ENCODE results near the gene NR6A1.

NR6A1 gene

DNA sequence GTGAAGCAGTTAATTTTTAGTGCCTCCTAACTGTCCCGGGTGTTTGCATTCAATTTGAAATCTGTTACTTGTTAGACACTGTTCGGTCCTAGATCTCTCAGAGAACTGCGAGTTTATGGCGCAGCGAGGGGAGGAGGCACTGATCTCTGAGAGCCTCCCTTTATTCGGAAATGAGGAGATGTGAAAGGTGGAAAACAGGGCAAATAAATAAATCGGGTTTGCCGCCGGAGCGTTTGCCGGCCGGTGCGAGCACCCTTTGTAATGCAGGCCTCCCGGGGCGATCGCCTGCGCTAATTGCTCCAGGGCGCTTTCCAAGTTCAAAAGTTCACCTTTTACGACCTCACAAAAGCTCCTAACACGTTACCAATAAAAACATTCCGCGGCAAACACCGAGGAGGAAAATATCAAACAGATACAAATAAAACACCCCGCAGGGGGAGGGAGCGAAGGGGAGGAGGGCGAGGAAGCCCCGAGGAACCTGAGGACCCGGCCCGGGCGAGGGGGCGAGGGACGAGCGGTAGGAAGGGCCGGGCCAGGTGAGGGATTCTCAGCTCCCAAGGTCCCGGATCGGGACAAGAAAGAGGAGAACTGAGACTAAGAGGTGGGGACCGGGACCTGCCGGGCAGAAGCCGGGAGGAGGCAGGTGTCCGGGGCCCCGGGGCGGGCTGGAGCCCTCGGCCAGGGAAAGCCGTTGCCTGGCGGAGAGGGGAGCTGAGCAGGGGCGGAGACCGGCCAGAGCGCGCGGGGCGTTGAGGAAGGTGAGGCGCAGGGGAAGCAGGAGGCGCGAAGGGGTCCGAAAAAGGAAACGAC, 1.4 kb downstream of the NR6A1 start:
- no peak for TF ChIP-seq CTCF (IDR thresholded peaks at IDR 0.05; ENCODE audit: control extremely low read depth, extremely low read depth, low read depth, missing control alignments)
- POLR2A ChIA-PET = interaction anchor here (0.6 to 1.4 kb wide), 3 partner anchors 85 to 166 kb away, joined by 7 to 9 read pairs (median 9); partner anchors contain the start of genes ARPC5L and RPL35
- no peak for DNase-seq (ENCODE audit: extremely low spot score)
- CTCF ChIA-PET = interaction anchor here (0.8 to 12.5 kb wide), 6 partner anchors 8 to 153 kb away, joined by 3 to 814 read pairs (median 6); partner anchors contain the start of genes ARPC5L, RPL35 and WDR38

- CTCF ChIA-PET = interaction anchor here (0.8 to 12.5 kb wide), 4 partner anchors 11 to 152 kb away, joined by 3 to 814 read pairs (median 4); partner anchors contain the start of genes ARPC5L, RPL35 and WDR38
- DNase-seq (ENCODE audit: extremely low spot score) = no peak
- POLR2A ChIA-PET = no interaction called here
- no peak for TF ChIP-seq CTCF (IDR thresholded peaks at IDR 0.05; ENCODE audit: control extremely low read depth, extremely low read depth, low read depth, missing control alignments)
Observed at GRCh38 chr9:124768750-124769548, 2.2 kb downstream of the NR6A1 start.

DNA sequence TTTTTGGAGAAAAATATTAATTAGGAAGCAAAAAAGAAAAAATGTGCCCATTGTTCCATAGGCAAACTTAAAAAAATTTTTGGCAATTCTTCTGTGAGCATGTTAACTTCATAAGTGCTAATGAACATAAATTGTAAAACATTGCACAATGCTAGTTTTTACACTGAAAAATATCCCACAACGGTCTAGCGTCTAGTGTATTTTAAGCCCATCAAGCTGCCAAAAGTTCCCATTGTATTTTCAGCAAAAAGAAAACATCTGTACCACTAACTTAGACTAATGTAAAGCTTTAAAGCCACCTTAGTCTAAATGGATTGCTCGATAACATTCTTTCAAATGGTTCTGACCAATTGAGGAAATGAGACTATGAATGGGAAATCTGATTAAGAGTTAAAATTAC, 2.8 kb downstream of the NR6A1 start:
- no peak for DNase-seq (ENCODE audit: extremely low spot score)
- ChIA-PET CTCF (interaction anchor here (1.9 to 12.5 kb wide), 2 partner anchors 84 to 152 kb away, joined by 6 to 814 read pairs; partner anchors contain the start of genes ARPC5L, RPL35 and WDR38), POLR2A (no interaction called here)
- TF ChIP-seq CTCF (IDR thresholded peaks at IDR 0.05; ENCODE audit: control extremely low read depth, extremely low read depth, low read depth, missing control alignments) = no peak

GRCh38 chr9:124767821-124768220, 3.3 kb downstream of the NR6A1 start:
- no peak for DNase-seq (ENCODE audit: extremely low spot score)
- CTCF ChIA-PET = interaction anchor here (1.9 to 12.5 kb wide), 4 partner anchors 17 to 151 kb away, joined by 6 to 814 read pairs (median 54); partner anchors contain the start of genes ARPC5L, RPL35 and WDR38
- POLR2A ChIA-PET = no interaction called here
- TF ChIP-seq CTCF (IDR thresholded peaks at IDR 0.05; ENCODE audit: control extremely low read depth, extremely low read depth, low read depth, missing control alignments) = no peak

DNA sequence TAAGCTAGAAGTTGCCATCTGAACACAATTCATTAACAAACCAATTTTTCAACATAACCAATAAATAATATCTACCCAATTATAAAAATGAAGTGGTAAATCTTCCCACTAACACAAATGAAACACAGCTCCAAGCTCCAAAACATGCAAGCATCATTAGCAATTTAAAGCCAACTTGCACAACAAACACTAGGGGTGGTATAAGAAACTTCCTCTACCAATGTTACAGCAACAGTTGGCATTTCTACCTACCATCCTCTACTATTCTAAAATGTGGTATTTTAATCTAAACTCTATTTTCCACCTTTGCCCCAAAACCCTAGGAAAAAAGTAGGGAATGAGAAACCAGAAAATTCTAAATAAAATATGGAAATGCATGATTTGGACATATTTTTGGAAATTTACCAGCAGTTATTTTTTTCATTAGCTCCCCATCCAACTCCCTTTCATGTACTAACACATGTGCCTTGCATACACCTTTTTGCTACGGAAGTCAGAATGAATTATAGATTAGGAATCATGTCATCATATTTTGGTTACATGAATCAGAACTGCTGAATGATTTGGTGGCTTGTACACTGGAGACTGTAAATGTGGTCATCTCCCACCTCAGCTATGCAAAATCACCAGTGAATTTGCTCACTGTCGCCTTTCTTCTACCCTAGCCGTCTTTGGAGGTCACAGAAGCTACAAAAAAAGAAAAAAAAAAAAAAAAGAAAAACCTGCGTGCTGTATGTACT, 4.1 kb downstream of the NR6A1 start:
- DNase-seq (ENCODE audit: extremely low spot score) = no peak

More for the DNA sequence above, 4.1 kb downstream of the NR6A1 start:
- TF ChIP-seq CTCF (IDR thresholded peaks at IDR 0.05; ENCODE audit: control extremely low read depth, extremely low read depth, low read depth, missing control alignments) = peak; percentile 3
- ChIA-PET POLR2A (no interaction called here), CTCF (interaction anchor here (1.2 to 6.6 kb wide), 7 partner anchors 16 to 216 kb away, joined by 3 to 62 read pairs (median 5); partner anchors contain the start of gene WDR38)
